Hematopoietic multipotent progenitor cell treated with erythropoietin and hydrocortisone succinate and interleukin-3 and kit ligand, for 15 days (in vitro differentiated cells): ENCODE measurements around the gene GATA1.
"Not testable (repeated sequence)": the region's sequence is repeated elsewhere in the genome, so short reads cannot be mapped to it uniquely, and the experiment has no call there.

ENCODE experiments used
- DNase-seq: peaks from one replicate; pipeline ENCODE4 v3.0.0-alpha.2; 2015; ENCODE audit warnings: low spot score

The GATA1 gene

DNA sequence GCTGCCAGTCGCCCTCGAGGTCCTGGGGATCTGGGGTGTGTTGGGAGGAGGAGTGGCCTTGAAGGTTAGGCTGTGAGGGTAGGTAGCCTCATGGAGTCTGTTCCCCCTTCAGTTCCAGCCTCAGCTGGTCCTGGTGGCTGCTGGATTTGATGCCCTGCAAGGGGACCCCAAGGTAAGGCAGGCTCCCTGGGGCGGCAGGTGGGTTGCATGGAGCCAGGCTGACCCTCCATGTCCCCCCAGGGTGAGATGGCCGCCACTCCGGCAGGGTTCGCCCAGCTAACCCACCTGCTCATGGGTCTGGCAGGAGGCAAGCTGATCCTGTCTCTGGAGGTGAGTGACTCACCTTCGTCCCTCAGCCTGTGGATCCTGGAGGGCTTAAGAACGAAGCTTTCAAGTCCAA lies 28.3 kb downstream of the GATA1 start:
- no peak for DNase-seq

DNA sequence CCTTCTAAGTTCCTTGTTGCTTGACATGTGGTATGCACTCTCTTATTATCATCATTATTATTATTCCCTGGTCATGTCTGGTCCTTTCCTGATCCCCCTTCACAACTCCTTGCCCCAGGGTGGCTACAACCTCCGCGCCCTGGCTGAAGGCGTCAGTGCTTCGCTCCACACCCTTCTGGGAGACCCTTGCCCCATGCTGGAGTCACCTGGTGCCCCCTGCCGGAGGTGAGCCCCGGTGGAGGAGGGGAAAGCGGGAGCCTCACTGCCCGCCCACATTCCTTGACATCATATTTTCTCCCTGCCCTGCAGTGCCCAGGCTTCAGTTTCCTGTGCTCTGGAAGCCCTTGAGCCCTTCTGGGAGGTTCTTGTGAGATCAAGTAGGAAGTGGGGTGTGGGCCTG lies 28.9 kb downstream of the GATA1 start:
- no peak for DNase-seq

DNA sequence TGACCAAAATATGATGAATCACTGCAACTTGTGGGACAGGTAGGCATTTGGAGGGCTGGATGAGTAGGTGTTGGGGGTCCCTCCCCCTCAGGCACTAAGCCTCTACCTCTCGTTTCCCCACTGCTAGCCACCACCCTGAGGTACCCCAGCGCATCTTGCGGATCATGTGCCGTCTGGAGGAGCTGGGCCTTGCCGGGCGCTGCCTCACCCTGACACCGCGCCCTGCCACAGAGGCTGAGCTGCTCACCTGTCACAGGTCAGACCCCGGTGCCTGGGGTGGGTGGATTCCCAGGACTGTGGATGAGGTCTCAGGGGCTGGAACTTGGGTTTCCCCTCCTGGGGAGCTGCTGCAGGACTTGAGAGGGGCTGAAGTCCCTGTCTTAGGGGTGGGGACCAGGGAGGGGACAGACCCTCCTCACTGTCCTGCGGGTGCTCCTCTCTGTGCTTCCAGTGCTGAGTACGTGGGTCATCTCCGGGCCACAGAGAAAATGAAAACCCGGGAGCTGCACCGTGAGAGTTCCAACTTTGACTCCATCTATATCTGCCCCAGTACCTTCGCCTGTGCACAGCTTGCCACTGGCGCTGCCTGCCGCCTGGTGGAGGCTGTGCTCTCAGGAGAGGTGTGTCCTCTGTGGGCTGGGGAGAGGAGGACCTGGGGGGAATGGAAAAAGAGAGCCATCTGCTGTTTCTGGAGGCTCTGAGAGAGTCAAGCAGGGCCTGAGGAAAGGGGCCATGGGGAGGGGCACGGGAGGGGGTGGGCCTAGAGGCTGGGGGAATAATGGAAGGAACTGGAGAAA lies 29.8 kb downstream of the GATA1 start:
- DNase-seq: no peak

DNA sequence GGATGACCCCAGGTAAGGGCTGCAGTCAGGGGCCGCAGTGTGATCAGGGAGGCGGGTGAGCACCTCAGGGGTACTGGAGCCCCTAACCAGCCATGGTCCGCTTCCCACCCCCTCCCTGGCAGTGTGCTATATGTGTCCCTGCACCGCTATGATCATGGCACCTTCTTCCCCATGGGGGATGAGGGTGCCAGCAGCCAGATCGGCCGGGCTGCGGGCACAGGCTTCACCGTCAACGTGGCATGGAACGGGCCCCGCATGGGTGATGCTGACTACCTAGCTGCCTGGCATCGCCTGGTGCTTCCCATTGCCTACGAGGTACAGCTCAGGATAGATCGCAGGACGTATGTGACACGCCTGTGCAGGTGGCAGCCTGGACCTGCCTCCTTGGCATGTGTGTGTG lies 31.7 kb downstream of the GATA1 start:
- no peak for DNase-seq

DNA sequence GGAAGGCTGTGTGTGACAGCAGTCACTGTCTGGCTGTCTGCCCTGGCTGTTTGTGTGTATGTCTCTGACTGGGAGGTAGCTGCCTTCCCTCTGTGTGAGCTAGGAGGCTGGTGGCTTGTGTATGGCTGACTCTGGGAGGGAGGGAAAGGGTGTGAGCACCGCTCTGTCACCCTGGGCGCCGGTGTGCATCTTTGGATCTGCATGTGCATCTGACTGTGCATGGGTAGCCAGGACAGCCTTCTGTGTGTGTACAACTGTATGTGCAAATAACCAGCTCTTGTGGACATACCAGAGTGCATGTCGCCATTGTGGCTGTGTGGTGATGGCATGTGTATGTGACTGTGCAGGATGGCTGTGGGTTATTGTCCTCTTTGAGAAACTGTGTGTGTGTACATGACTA lies 32.5 kb downstream of the GATA1 start:
- DNase-seq: no peak

DNA sequence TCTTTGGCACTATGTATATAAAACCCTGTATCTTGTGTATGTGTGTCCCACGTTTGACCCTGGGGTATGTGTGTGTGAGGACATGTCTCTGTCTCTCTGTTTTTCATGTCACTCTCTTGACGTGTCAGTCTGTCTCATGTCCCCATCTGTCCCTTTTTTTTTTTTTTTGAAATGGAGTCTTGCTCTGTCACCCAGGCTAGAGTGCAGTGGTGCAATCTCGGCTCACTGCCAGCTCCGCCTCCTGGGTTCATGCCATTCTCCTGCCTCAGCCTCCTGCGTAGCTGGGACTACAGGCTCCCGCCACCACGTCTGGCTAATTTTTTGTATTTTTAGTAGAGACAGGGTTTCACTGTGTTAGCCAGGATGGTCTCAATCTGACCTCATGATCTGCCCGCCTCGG lies 33.0 kb downstream of the GATA1 start:
- not testable (repeated sequence) for DNase-seq

DNA sequence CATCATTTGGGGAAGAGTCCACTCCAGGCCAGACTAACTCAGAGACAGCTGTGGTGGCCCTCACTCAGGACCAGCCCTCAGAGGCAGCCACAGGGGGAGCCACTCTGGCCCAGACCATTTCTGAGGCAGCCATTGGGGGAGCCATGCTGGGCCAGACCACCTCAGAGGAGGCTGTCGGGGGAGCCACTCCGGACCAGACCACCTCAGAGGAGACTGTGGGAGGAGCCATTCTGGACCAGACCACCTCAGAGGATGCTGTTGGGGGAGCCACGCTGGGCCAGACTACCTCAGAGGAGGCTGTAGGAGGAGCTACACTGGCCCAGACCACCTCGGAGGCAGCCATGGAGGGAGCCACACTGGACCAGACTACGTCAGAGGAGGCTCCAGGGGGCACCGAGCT lies 36.7 kb downstream of the GATA1 start:
- DNase-seq: no peak

DNA sequence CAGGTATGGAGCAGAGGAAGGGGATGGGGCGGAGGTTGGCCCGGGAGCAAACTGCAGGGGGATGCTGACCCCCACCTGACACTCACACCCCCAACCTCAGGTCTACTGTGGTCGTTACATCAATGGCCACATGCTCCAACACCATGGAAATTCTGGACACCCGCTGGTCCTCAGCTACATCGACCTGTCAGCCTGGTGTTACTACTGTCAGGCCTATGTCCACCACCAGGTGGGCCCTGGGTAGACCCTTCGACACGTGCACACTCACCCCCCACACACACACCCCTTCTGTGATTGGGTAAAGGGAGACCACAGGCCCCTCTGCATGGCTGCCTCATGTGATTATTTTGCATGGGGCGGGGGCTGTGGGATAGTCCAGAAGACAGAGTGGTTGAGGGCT lies 37.7 kb downstream of the GATA1 start:
- DNase-seq: no peak

DNA sequence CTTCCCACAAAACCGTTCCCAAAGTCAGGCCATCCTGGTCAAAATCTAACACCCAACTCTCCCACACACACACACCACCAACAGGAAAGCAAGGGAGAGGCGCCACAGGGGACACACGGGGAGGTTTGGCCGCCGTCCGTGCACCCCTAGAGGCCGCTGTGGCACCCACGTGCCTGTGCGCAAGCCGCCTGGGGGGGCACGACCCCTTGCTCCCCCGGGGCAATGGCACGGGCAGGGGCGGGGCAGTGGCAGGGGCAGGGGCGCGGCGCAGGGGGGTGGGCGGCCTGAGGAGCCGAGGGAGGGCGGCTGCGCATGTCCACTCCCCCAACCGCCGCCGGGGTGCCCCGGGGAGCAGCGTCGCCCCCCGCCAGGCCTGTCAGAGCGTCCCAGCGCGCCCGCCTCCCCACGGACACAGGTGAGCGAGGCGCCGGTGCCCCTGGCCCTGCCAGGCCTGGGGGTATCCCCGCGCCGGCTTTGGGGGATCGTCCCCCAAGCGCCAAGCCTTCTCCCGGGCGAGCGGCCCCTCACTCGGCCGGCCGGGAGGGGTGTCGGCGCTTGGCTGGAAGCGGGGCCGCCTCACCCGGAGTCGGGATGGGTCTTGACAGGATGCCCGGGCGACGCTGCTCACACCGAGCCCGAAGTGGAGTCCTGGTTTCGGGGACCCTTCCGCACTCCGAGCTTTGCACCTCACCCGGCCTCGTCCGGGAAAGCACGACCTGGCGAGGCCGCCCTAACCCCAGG lies 39.9 kb downstream of the GATA1 start, which contains the start of gene ERAS:
Gene ERAS, plus strand, starts transcription at position 379 of the 741 bp plus-strand sequence. CDS start 2,611 bp downstream, outside the sequence.
- no peak for DNase-seq

DNA sequence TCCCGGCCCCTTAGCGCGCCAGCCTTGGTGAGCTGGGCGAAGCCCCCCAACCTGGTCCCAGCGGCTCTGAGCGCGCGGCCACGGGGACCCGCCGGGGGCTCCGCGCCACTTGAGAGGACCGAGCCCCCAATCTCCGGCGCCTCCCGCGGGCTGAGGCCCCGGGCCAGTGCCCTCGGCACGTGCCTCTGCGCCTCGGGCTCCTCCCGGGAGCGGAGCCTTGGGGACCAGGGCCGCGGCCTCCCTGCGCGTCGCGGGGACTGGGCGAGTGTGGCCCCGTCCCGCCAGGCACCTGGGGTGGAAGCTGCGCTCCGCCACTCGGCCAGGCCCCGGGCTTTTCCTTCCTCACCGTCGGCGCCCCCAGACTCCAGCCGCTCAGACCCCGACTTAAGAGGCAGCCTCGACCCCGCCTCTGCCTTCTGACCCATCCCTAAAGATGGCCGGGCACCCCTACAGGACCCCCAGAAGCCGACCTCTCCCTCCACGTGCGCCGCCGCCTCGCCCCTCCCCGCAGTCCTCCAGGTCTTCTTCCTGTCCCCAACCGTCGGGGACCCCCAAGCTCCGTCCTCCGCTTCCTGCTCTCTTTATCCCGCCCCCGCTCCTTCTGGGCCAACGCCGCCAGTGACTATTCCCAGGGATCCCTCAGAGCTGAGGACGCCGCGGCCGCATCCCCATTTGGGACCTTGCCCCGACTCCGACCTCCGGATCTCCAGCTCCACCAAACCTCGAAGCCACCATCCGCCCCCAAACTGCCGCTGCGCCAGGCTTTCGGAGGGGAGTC lies 40.7 kb downstream of the GATA1 start:
- DNase-seq: no peak

DNA sequence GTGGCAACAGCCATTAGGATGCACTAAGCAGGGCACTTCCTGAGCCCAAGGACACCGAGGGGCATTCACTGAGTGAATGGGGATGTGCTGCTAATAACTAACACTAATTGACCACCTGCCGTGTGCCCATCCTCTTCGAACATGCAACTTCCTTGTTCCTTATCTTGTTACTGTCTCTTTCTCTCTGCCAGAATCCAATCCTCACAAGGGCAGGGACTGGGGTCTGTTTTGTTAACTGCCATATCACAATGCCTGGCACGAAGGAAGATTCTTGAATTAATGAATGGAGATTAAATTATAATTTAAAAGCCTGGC lies 41.2 kb downstream of the GATA1 start:
- DNase-seq: no peak

DNA sequence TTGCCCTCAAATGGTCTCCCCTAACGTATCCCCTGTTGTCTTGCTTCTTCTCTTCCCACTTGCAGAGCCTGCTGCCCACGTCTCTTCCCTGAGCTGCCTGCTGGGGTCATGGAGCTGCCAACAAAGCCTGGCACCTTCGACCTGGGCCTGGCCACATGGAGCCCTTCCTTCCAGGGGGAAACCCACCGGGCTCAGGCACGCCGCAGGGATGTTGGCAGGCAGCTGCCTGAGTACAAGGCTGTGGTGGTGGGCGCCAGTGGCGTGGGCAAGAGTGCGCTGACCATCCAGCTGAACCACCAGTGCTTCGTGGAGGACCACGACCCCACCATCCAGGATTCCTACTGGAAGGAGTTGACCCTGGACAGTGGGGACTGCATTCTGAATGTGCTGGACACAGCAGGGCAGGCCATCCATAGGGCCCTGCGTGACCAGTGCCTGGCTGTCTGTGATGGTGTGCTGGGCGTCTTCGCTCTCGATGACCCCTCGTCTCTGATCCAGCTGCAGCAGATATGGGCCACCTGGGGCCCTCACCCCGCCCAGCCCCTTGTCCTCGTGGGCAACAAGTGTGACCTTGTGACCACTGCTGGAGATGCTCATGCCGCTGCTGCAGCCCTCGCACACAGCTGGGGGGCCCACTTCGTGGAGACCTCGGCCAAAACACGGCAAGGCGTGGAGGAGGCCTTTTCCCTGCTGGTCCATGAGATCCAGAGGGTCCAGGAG lies 42.8 kb downstream of the GATA1 start:
- DNase-seq: no peak

DNA sequence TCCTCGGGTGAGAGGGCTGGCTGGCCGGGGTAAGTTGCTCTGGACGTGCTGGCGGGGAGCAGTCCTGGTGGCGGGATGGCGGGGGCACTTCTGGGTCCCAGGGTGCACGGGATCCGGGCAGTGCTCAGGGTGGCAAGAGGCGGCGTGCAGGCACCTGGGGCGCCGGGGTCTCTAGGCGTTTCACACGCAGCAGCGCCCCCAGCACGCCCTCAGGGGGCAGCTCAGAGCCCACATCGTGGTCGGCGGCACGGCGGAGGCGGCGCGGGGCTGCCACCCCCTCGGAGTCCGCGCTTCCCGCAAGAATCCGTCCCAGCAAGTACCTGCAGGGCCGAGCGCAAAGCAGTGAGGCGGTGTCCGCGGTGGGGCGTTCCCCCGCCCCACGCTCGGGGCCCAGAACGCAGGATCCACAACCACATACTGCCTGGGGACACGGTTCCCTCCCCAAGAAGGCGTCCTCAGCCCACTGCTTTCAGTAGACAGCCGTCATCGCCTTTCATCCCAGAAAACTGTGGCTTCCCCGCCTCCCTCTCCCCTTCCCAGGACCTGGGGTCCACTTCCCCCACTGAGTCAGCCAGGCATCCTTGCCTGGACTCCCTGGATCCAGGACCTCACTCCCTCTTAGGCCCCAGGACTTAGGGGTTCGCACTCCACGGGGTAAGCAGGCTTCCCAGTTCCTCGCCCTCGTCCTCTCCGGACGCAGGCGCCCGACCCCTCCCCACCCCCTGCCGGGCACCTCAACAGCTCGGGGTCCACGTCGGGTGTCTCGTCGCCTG lies 44.9 kb downstream of the GATA1 start:
- DNase-seq: no peak

DNA sequence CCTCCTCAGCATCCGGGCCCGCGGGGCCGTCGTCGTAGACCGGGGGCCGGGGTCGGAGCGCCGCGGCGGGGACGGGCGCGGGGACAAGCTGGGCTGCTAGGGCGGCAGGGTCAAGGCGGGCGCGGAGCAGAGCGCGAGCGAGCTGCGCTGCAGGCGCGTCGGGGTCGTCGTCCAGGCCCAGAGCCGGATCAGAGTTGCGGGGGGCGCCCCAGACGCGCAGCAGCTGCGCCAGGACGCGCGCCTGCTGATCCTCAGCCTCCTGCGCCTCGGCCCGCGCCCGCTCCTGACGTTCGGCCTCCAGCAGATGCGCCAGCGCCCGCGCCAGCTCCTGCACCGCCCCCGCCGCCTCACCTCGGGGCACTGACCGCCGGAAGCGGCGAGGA lies 45.5 kb downstream of the GATA1 start:
- no peak for DNase-seq

DNA sequence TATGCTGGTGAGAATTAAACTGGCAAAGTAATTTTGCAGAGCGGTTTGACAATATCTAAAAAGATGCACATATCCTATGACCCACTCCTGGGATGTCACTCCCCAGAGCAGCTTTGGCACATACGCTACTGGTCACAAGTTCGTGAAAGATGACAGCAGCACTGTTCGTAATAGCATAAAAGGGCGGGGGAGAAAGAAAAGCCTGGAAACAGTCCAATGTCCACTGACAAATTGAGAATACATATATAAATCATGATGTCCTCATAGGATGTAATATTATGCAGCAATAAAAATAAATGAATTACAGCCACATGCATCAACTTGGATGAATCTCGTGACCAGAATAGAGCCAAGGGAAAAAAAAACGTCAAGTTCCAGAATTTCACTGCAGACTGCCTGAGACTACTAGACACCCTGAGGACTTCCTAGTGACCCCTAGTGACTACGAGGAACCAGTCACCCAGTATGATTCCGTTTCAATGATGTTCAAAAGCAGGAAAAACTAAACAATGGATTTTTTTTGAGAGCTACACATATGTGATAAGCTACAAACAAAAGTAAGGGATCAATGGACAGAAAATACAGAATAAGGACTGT lies 47.2 kb downstream of the GATA1 start:
- DNase-seq: no peak

DNA sequence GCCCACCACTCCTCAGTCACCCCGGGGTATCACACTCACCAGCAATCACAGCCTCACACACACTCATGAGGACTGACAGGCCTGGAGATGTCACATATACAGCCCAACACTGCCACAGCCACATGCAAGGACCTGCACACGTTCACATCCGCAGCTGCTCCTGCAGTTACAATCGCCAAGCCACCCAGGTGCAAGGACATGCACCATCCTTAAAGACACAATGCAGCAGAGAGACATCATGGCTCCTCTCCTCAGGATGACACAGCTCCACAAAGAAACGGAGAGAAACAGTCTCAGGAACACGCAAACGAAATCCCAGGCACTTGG lies 48.0 kb downstream of the GATA1 start:
- DNase-seq: no peak

DNA sequence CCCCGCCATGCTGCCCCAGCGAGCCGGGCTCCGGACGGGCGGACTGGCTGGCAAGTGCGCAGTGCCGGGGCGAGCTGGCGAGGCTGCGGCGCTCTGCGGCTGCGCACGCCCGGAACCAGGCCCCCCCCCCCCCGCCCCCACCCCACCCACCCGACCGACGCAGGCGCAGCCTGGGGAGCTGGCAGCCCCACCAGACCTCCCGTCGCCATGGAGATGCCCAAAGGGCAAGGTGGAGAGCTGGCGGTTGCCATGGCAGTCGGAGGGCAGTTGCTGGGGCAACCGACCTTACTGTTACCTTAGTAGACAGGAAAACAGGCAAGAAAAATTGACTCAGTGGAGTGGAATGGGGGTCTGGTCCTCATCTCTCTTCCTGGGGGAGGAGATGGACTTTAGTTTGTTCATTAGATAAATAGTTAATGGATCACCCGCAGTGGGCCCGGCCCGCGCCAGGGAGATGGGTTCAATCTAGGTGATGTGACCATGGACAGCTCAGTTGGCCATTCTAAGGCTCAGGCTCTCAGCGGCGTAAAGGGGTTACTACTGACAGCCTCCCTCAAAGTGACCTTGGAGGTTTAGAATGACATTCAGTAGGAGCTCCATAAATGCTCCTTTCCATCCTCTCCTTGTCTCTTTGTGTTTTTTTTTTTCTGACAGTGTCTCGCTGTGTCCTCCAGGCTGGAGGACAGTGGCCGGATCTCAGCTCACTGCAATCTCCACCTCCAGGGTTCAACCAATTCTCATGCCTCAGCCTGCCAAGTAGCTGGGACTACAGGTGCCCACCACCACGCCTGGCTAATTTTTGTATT lies 49.3 kb downstream of the GATA1 start, which contains the start of gene PCSK1N:
Gene PCSK1N, minus strand, starts transcription at position 87 of the 806 bp plus-strand sequence. Its CDS starts 78 bp downstream, at position 9.
- no peak for DNase-seq

DNA sequence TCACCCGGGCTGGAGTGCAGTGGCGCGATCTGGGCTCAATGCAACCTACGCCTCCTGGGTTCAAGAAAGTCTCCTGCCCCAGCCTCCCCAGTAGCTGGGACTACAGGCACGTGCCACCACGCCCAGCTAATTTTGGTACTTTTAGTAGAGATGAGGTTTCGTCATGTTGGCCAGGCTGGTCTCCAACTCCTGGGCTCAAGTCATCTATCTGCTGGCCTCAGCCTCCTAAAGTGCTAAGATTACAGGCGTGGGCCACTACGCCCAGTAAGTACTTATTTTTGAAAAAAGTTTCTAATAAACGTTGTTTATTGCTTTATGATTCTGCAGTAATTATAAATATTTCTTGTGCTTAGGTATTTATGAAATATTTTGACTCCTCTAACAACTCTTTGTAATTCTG lies 53.3 kb downstream of the GATA1 start:
- DNase-seq: peak; percentile 51
